Esophagus squamous epithelium (tissue), 5 donors: ENCODE measurements around the gene PIP5KL1. TPM values are rescaled to one million over a fixed set of nuclear protein-coding genes. Genes with fewer than 3 reads are reported as not detected.

ENCODE experiments used
- DNase-seq: peaks from one replicate; lab custom pipeline; 2025; lab: John Stamatoyannopoulos, UW
- H3K27ac ChIP-seq, 4 donors: fragments of 200-600 bp; sonication (generic); one replicate each; pipeline ENCODE4 v1.5.1; 2016 to 2019; ENCODE audit warnings: mild to moderate bottlenecking in 1 of 4
- H3K27me3 ChIP-seq, 4 donors: fragments of 200-600 bp; sonication (generic); 1 replicate in 3 of 4; 2 replicates in 1 of 4; pipeline versions ENCODE4 v1.5.1 to v1.6.0; 2017 to 2021; ENCODE audit warnings: antibody characterized with exemption in 1 of 4
- H3K36me3 ChIP-seq, 3 donors: fragments of 200-600 bp; sonication (generic); one replicate each; pipeline ENCODE4 v1.5.1; 2016 to 2019
- H3K4me1 ChIP-seq, 3 donors: fragments of 200-600 bp; sonication (generic); one replicate each; pipeline ENCODE4 v1.5.1; 2017 to 2019
- H3K4me3 ChIP-seq, 4 donors: fragments of 200-600 bp; sonication (generic); 1 replicate in 3 of 4; 2 replicates in 1 of 4; pipeline ENCODE4 v1.5.1; 2016 to 2019; ENCODE audit warnings: mild to moderate bottlenecking in 2 of 4, moderate library complexity in 1 of 4
- H3K9me3 ChIP-seq, 3 donors: fragments of 200-600 bp; sonication (generic); one replicate each; pipeline ENCODE4 v1.5.1; 2016 to 2019
- CTCF ChIP-seq, 6 experiments: fragments of 450-650 bp in 4 of 6; fragments of 200-600 bp in 2 of 6; sonication (generic) in 2 of 6; IDR thresholded peaks; one replicate each; pipeline ENCODE4 v1.5.1; 2016 to 2019; ENCODE audit warnings: antibody characterized with exemption in 6 of 6, mild to moderate bottlenecking in 4 of 6, moderate library complexity in 4 of 6
- POLR2A ChIP-seq, 4 donors: fragments of 450-650 bp; IDR thresholded peaks; one replicate each; pipeline ENCODE4 v1.6.1; 2017; ENCODE audit warnings: antibody characterized with exemption in 4 of 4, mild to moderate bottlenecking in 4 of 4, moderate library complexity in 3 of 4
- WGBS, 2 donors: methylation state at CpG; one replicate each; pipeline ENCODE4 v1.1.5; 2018; 5-methylcytosine and 5-hydroxymethylcytosine counted together
- intact Hi-C: fragments of 100-400 bp; cut with DNase I; formaldehyde crosslinking; loops from one replicate; pipeline ENCODE4 v1.15.0; 2022
- total RNA-seq, 4 donors: library from RNA; depleted of rRNA; stranded (reverse); fragments of >200 nt; gene quantifications; one replicate each; pipeline ENCODE4 v1.1.0, GENCODE V29; 2016
- donor health status: DM: yes; HTN: yes; CAD: no.

The PIP5KL1 gene
- total RNA-seq, 4 donors from 2014 or later, result 3.1 to 4.6 (median 3.6) TPM; not detected in 1

GRCh38 chr9:127970401-127971313 is 40.1 kb upstream of the PIP5KL1 start:
- intact Hi-C loops, result no loop called here
- peak overlapping the region; percentile 95 to 99 (median 97) for H3K27ac ChIP-seq

GRCh38 chr9:127968700-127969383 is 38.3 kb upstream of the PIP5KL1 start:
- intact Hi-C loops, result no loop called here
- WGBS, 2 donors, result 47 to 48% methylated on average over 5 to 7 of the region's 10 CpGs
- Histone ChIP-seq H3K27me3 (no peaks in the 10 kb centered on the region), H3K27ac (peak overlapping the region; percentile 95 to 99 (median 97)), H3K4me1 (peaks cover 92 to 100% (median 100%) of the 10 kb centered on the region in 3 donors), H3K9me3 (no peaks in the 10 kb centered on the region), H3K36me3 (no peaks in the 10 kb centered on the region), H3K4me3 (no peak overlapping the region)
- no peak for TF ChIP-seq CTCF (IDR thresholded peaks at IDR 0.05)
- TF ChIP-seq POLR2A (IDR thresholded peaks at IDR 0.05), result peak in 1 of 4 donors; percentile 26
- DNase-seq, result no peak

More at GRCh38 chr9:127970401-127971313, 40.1 kb upstream of the PIP5KL1 start:
- DNase-seq, result no peak
- Histone ChIP-seq H3K9me3 (no peaks in the 10 kb centered on the region), H3K27me3 (no peaks in the 10 kb centered on the region), H3K4me1 (peaks cover 97 to 100% (median 100%) of the 10 kb centered on the region in 3 donors), H3K36me3 (no peaks in the 10 kb centered on the region), H3K4me3 (peak overlapping the region in 2 of 4 donors; percentile 22 to 41)
- WGBS, 2 donors, result 38 to 46% methylated on average over 11 to 12 of the region's 16 CpGs
- TF ChIP-seq CTCF (IDR thresholded peaks at IDR 0.05), result no peak
- TF ChIP-seq POLR2A (IDR thresholded peaks at IDR 0.05), result peak in 1 of 4 donors; percentile 42

GRCh38 chr9:127968042-127968441 is 37.5 kb upstream of the PIP5KL1 start:
- H3K27me3 ChIP-seq, result no peaks in the 10 kb centered on the region
- no peak for DNase-seq
- H3K4me1 ChIP-seq, result peaks cover 92 to 100% (median 100%) of the 10 kb centered on the region in 3 donors
- no peaks in the 10 kb centered on the region for H3K36me3 ChIP-seq
- peak overlapping the region; percentile 95 to 99 (median 97) for H3K27ac ChIP-seq
- H3K4me3 ChIP-seq, result no peak overlapping the region
- intact Hi-C loops, result no loop called here
- TF ChIP-seq POLR2A (IDR thresholded peaks at IDR 0.05) (no peak), CTCF (IDR thresholded peaks at IDR 0.05) (peak in 1 of 6 experiments; percentile 25)
- H3K9me3 ChIP-seq, result no peaks in the 10 kb centered on the region
- WGBS, 2 donors, result 17 to 33% methylated on average over 1 to 2 of the region's 3 CpGs

- H3K36me3 ChIP-seq, result no peaks in the 10 kb centered on the region
- intact Hi-C loops, result no loop called here
- no peaks in the 10 kb centered on the region for H3K27me3 ChIP-seq
- DNase-seq, result no peak
- H3K4me1 ChIP-seq, result peaks cover 92 to 100% (median 100%) of the 10 kb centered on the region in 3 donors
- H3K9me3 ChIP-seq, result no peaks in the 10 kb centered on the region
- TF ChIP-seq POLR2A (IDR thresholded peaks at IDR 0.05) (no peak), CTCF (IDR thresholded peaks at IDR 0.05) (no peak)
- peak overlapping the region; percentile 94 to 99 (median 96) for H3K27ac ChIP-seq
- 45 to 49% methylated on average over 2 to 3 of the region's 9 CpGs for WGBS, 2 donors
- H3K4me3 ChIP-seq, result no peak overlapping the region
Measured at GRCh38 chr9:127967151-127967809, 36.7 kb upstream of the PIP5KL1 start.
